Nasal cavity respiratory epithelium epithelial cell of viscerocranial mucosa (primary cell): ENCODE measurements around the gene RAB22A. TPM values are rescaled to one million over a fixed set of nuclear protein-coding genes. Genes with fewer than 3 reads are reported as not detected.

ENCODE experiments used
- total RNA-seq: library from RNA; depleted of rRNA; stranded (reverse); fragments of >200 nt; gene quantifications from 2 replicates; pipeline ENCODE4 v1.2.3, GENCODE V29; 2014

The RAB22A gene, protein sequence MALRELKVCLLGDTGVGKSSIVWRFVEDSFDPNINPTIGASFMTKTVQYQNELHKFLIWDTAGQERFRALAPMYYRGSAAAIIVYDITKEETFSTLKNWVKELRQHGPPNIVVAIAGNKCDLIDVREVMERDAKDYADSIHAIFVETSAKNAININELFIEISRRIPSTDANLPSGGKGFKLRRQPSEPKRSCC
- 16.1 and 25.3 TPM in 2 replicates for total RNA-seq

DNA sequence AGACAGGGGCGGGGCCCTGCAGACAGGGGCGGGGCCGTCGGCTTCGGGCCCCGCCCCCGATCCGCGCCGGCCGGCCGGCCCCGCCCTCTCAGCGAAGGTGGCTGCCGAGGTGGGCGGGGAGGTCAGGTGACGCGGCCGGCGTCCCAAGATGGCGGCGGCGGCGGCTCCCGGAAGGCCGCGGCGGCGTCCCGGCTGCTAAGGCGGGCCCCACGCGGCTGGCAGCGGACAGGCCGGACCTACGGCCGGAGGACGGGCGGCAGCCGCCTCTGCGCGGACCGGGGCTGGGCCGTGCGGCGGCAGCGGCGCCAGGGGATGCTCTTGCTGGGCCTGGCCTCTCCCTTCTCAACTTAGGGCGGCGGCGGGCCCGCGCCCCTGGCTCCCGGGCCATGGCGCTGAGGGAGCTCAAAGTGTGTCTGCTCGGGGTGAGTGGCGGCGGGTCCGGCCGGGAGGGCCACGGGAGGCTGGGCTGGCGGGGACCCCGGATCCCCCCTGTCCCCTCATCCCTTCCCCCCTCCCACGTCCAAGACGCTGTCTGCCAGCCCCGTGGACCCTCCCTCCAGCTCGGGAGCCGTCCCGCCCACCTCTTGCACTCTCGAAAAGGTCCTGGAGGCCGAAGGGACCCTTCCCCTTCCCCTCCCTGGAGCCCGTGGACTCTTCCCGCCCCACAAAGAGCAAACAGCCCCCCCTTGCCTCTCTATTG, at the start of gene RAB22A:
TSS of gene RAB22A (plus strand) at position 125 of the 700 bp plus-strand sequence. CDS start at position 387, 262 bp downstream.

DNA sequence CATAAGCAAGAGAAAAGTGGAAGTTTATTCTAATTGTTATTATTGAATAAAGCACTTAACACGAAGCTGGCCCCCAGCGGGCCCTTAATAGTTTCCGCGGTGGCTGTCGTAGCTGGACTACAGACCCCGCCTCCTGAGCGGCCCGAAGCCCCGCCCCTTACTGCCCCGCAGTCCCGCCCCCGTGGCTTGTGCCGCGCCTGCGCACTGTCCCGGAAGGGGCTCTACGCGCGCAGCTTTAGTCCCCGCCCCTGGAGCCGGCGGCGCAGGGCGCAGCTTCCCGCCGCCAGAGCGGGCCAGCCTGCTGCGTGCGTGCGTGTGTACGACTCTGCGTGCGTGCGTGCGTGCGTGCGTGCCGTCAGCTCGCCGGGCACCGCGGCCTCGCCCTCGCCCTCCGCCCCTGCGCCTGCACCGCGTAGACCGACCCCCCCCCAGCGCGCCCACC, 79.4 kb downstream of the RAB22A start, which contains the start of gene VAPB:
TSS of gene VAPB (plus strand) at position 348 of the 442 bp plus-strand sequence. CDS start 231 bp downstream, outside the sequence.

Other genes starting within 250 kb of the RAB22A start
- not detected in 2 replicates for gene ANKRD60, start 81.1 kb upstream of the RAB22A start, total RNA-seq
- gene VAPB, start 79.5 kb downstream of the RAB22A start, total RNA-seq, result 13.7 and 44.9 TPM in 2 replicates
- gene APCDD1L, start 205.7 kb downstream of the RAB22A start, total RNA-seq, result under 0.01 and 0.21 TPM in 2 replicates